HT1080 (cell line): ENCODE data around the gene IFNAR1. TPM values are rescaled to one million over a fixed set of nuclear protein-coding genes. Genes with fewer than 3 reads are reported as not detected.
A peak's percentile ranks its signal among the peaks of the same experiment; 100 is the strongest.
"Not testable (repeated sequence)": the region's sequence is repeated elsewhere in the genome, so short reads cannot be mapped to it uniquely, and the experiment has no call there.

Source experiments
- DNase-seq: peaks from one replicate; pipeline ENCODE4 v3.0.0-alpha.2; 2015; ENCODE audit warnings: low read depth
- total RNA-seq: library from RNA; depleted of rRNA; stranded (reverse); fragments of >200 nt; shearing (Covaris generic); gene quantifications from 2 replicates; pipeline ENCODE4 v1.2.3, GENCODE V29; 2014

The IFNAR1 gene
- total RNA-seq, 1 experiment from 2014 or later = 11.1 TPM

DNA sequence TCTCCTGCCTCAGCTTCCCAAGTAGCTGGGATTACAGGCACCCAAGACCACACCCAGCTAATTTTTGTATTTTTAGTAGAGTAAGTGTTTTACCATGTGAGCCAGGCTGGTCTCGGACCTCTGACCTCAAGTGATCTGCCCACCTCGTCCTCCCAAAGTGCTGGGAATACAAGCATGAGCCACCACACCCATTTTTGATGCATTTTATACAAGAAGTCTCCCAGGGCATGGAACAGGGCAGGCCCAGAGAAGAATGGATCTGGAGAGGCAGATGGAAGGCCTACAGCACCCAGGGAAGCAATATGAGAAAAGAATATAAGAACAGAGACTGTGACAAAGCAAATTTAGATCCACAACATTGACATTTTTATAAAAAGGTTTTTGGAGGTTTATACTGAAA lies 18.8 kb upstream of the IFNAR1 start:
- DNase-seq = no peak

GRCh38 chr21:33308586-33309490 lies 15.9 kb upstream of the IFNAR1 start:
- no peak for DNase-seq

DNA sequence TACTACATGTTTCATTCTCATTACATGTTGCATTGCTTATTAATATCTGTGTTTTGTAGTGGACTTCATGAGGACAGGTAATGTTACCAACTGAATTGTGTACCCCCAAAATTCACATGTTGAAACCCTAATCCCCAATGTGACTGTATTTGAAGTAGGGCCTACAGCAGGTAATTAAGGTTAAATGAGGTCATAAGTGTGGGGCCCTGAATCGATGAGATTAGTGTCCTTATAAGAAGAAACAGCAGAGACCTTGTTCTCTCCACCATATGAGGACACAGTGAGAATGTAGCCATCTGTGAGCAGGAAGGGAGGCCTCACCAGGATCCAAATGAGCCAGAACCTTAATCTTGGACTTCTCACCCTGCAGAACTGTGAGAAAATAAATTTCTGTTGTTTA lies 15.0 kb upstream of the IFNAR1 start:
- DNase-seq = no peak

GRCh38 chr21:33312121-33312520 lies 12.6 kb upstream of the IFNAR1 start:
- no peak for DNase-seq

GRCh38 chr21:33313183-33313582 lies 11.6 kb upstream of the IFNAR1 start:
- no peak for DNase-seq

- no peak for DNase-seq
Measured at GRCh38 chr21:33313611-33314010, 11.2 kb upstream of the IFNAR1 start.

DNA sequence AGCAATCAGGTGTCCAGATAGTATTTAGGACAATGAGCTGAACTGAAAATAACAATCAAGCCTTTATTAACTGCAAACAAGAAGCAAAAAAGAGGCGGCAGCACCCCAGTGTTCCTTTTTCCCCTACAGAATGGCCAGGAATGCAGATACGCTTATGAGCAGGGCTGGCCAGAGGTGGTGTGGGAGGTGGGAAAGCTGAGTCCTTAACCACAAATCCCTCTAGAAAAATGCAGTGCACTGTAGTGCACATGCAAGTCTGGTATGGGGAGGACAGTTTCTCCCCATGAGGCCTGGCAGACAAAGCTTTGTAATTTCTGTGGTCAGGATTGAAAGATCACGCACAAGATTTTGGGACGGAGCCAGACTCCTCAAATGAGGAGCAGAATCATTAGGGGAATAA lies 10.7 kb upstream of the IFNAR1 start:
- DNase-seq = peak; percentile 65

GRCh38 chr21:33315946-33316710 lies 8.6 kb upstream of the IFNAR1 start:
- DNase-seq = no peak

- no peak for DNase-seq
Measured at GRCh38 chr21:33317145-33317544, 7.6 kb upstream of the IFNAR1 start.

GRCh38 chr21:33317786-33318486 lies 6.8 kb upstream of the IFNAR1 start:
- no peak for DNase-seq

- not testable (repeated sequence) for DNase-seq
Measured at GRCh38 chr21:33321005-33321404, 3.8 kb upstream of the IFNAR1 start.

DNA sequence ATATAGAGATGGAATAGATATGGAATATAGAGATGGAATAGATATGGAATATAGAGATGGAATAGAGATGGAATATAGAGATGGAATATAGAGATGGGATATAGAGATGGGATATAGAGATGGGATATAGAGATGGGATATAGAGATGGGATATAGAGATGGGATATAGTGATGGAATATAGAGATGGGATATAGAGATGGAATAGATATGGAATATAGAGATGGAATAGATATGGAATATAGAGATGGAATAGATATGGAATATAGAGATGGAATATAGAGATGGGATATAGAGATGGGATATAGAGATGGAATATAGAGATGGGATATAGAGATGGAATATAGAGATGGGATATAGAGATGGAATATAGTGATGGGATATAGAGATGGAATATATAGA lies 1.2 kb upstream of the IFNAR1 start:
- not testable (repeated sequence) for DNase-seq

DNA sequence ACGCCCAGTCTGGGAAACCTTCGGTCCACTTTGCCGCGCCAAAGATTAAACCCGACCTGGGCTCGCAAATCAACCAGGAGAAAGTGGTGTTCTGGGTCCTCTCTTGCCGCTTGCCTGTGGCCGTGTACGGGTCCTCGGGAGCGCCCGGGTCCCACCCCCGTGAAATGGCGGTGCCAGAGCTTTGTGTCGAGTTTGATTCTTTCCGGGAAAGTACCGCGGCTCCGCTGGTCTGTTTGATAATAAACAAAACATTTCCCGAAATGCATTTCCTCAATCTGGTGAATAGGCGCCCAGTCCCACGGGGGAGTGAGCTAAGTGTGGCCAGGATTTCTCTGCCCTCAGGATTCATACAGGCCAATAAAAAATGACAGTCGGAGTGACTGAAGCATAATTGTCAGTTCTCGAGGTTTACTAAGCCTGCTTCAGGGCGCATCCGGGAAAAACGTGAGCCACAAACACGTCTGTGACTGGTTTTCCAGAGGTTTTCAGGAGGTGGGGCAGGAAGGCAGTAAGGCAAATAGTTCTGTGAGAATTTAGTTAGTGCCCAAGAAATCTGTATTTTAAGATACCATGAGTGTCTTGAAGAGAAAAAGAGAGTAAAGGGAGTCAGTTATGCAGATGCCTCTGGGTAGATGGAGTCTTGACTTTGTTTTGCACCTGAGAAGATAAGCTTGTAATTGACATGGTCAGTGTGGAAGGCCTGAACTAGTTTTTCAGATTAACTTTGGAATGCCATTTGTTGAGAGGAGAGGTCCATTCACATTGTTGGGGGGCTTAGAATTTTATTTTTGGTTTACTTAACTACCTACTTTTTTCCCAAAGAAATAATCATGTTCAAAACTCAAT lies 675 bp downstream of the IFNAR1 start:
- peak; percentile 51 for DNase-seq

DNA sequence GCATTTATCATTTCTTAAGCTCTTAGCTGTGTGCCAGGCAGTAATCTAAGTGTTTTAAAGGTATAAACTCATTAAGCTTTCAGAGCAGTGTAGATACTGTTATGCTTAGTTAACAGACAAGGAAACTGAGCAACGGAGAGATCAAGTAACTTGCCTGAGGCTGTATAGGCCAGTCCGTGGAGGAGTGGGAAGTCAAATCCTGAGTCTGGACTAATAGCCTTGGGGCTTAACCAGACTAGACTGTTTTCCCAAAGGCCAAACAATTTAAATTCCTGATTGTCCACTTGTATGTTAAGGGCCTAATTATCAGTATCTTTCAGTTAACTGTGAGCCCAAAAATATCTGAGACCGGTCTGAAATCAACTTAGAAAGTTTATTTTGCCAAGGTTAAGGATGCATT lies 2.6 kb downstream of the IFNAR1 start:
- DNase-seq = no peak

- DNase-seq = no peak
Measured at GRCh38 chr21:33327792-33328433, 3.1 kb downstream of the IFNAR1 start.

DNA sequence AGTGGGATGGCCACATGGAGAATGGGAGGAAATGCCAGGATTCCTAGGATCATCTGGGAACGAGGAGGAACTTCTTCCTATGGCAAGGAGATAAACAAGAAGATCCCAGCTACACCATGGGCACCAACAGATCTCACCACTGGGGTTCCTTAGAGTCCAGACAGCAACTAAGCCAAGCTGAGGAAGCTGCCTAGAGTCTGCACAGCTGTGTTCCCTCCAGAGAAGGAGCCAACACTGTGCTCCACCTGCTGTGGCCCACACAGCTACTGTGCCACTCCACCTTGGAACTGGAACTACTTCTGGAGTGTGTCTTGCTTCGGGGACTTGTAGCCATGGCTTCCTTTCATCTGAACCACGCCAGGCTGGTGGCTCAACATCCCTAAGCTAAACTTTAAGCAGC lies 6.0 kb downstream of the IFNAR1 start:
- DNase-seq = no peak

DNA sequence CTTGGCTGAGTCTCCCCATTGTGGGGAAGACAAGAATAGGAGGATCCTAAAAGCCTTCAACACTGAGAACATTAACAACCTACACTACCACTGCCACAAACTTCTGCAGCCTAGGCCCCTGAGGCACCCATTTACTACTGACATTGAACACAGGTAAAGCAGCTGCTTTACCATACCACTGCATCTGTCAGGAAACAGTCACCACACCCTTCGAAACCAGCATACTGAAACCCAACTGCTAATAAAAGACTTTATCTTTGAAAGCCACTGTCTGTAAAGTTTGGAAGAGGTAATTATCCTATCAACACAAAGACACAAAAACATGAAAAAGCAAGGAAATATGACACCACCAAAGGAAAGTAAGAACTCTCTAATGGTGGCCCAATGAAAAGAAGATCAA lies 7.4 kb downstream of the IFNAR1 start:
- DNase-seq = no peak

- DNase-seq = no peak
Measured at GRCh38 chr21:33334191-33334590, 9.4 kb downstream of the IFNAR1 start.

GRCh38 chr21:33334824-33335223 lies 10.1 kb downstream of the IFNAR1 start:
- DNase-seq = no peak

DNA sequence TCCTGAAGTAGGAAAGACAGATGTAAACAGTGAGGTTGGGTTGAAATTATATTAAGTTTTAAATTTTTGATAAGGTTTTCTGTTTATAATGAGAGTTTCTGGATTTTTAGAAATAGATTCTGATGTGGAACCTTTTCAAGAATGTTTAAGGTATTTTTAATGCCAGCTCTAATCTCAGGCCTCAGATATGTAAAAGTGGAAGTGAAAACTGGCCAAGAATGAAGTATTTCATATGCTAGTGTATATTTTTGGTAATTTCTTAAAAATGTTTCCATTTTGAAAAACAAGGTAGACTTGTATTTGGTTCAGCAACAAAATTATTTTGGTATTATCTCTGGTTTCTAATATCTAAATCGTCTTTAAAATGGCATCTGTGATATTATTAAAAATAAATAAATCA lies 14.4 kb downstream of the IFNAR1 start:
- DNase-seq = no peak

GRCh38 chr21:33339918-33340317 lies 15.1 kb downstream of the IFNAR1 start:
- DNase-seq = no peak
